ENCODE results near the gene LRP2. TPM values are rescaled to one million over a fixed set of nuclear protein-coding genes. Genes with fewer than 3 reads are reported as not detected.

LRP2 gene
- polyA plus RNA-seq, 1 of the 3 experiments (the other 2 are of a cell fraction): not detected

DNA sequence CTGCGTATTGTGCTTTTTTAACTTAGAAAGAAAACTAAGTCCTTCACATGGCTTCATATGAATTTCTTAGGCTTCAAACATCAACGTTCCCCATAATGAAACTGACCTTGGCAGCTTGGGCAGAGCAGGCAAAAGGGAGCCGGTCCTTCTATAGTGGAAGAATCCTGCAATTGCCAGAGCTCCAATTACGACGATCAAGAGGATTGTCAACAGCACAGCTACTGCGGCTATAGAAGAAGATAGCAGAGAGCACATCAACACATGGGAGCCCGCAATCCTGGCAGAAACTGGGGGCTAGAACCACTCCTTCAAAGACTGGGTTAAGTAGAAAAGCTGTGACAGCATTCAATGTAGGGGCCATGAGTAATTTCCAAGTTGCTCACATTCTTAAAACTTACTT, 223.2 kb downstream of the LRP2 start:
- TF ChIP-seq, protein P1, sequence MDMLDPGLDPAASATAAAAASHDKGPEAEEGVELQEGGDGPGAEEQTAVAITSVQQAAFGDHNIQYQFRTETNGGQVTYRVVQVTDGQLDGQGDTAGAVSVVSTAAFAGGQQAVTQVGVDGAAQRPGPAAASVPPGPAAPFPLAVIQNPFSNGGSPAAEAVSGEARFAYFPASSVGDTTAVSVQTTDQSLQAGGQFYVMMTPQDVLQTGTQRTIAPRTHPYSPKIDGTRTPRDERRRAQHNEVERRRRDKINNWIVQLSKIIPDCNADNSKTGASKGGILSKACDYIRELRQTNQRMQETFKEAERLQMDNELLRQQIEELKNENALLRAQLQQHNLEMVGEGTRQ (IDR thresholded peaks at IDR 0.05; ENCODE audit: borderline replicate concordance, low read depth, low read length): no peak
- no peak for TF ChIP-seq ZBTB33 (IDR thresholded peaks at IDR 0.05; ENCODE audit: borderline replicate concordance, low read depth)
- no peak for TF ChIP-seq RAD21 (IDR thresholded peaks at IDR 0.05; ENCODE audit: low read length)
- TF ChIP-seq JUND (IDR thresholded peaks at IDR 0.05): no peak
- no peak for TF ChIP-seq NRF1 (IDR thresholded peaks at IDR 0.05; ENCODE audit: low read depth, low read length)
- TF ChIP-seq RFX5 (IDR thresholded peaks at IDR 0.05; ENCODE audit: low read length): no peak
- H3K79me2 ChIP-seq (ENCODE audit: insufficient read depth): no peaks in the 10 kb centered on the region
- DNase-seq: no peak
- no peaks in the 10 kb centered on the region for H4K20me1 ChIP-seq (ENCODE audit: insufficient read depth)
- no peak overlapping the region for H3K4me3 ChIP-seq (ENCODE audit: low read depth in 2 of 2, low read length in 1 of 2)
- ChIA-PET CTCF (interaction anchor here (1.0 to 8.4 kb wide), 7 partner anchors 10 to 179 kb away, joined by 3 to 94 read pairs (median 6); no protein-coding TSS in a partner anchor), POLR2A (no interaction called here)
- no peaks in the 10 kb centered on the region for H3K36me3 ChIP-seq (replicated peaks in 1 of 2; ENCODE audit: control insufficient read depth in 1 of 2, insufficient read depth in 2 of 2, low read length in 1 of 2)
- 77% methylated on average over 7 of the region's 7 CpGs for WGBS (ENCODE audit: low lambda C conversion rate)
- H2AFZ ChIP-seq (ENCODE audit: low read depth): no peak overlapping the region
- H3K4me2 ChIP-seq: no peak overlapping the region
- no peaks in the 10 kb centered on the region for H3F3A ChIP-seq (replicated peaks; ENCODE audit: insufficient read depth)
- no peak overlapping the region for H3K9ac ChIP-seq
- no peak overlapping the region for H3K27ac ChIP-seq (ENCODE audit: low read depth in 2 of 2, low read length in 1 of 2)
- H3K27me3 ChIP-seq (ENCODE audit: insufficient read depth): no peaks in the 10 kb centered on the region
- H3K4me1 ChIP-seq (ENCODE audit: control insufficient read depth in 1 of 2, insufficient read depth in 2 of 2, low read depth in 1 of 2, low read length in 1 of 2): no peaks in the 10 kb centered on the region
- H3K9me2 ChIP-seq: no peaks in the 10 kb centered on the region
- H3K9me3 ChIP-seq: no peaks in the 10 kb centered on the region

- Histone ChIP-seq H3K27ac (ENCODE audit: low read depth in 2 of 2, low read length in 1 of 2) (no peak overlapping the region), H3K4me1 (ENCODE audit: control insufficient read depth in 1 of 2, insufficient read depth in 2 of 2, low read depth in 1 of 2, low read length in 1 of 2) (no peaks in the 10 kb centered on the region), H2AFZ (ENCODE audit: low read depth) (no peak overlapping the region), H3K4me2 (no peak overlapping the region), H3K9me2 (no peaks in the 10 kb centered on the region), H3K79me2 (ENCODE audit: insufficient read depth) (no peaks in the 10 kb centered on the region), H3K36me3 (replicated peaks in 1 of 2; ENCODE audit: control insufficient read depth in 1 of 2, insufficient read depth in 2 of 2, low read length in 1 of 2) (no peaks in the 10 kb centered on the region), H3K9me3 (no peaks in the 10 kb centered on the region), H3K27me3 (ENCODE audit: insufficient read depth) (no peaks in the 10 kb centered on the region), H3K9ac (no peak overlapping the region), H3K4me3 (ENCODE audit: low read depth in 2 of 2, low read length in 1 of 2) (no peak overlapping the region), H4K20me1 (ENCODE audit: insufficient read depth) (no peaks in the 10 kb centered on the region), H3F3A (replicated peaks; ENCODE audit: insufficient read depth) (no peaks in the 10 kb centered on the region)
- WGBS (ENCODE audit: low lambda C conversion rate): 66% methylated on average over 2 of the region's 2 CpGs
- TF ChIP-seq NRF1 (IDR thresholded peaks at IDR 0.05; ENCODE audit: low read depth, low read length) (no peak), FOSL2 (IDR thresholded peaks at IDR 0.05; ENCODE audit: borderline replicate concordance, low read depth) (no peak), EZH2phosphoT487 (IDR thresholded peaks at IDR 0.05; ENCODE audit: borderline replicate concordance, low read depth) (no peak), MEF2A (IDR thresholded peaks at IDR 0.05; ENCODE audit: borderline replicate concordance, low read depth) (no peak), ZBTB33 (IDR thresholded peaks at IDR 0.05; ENCODE audit: borderline replicate concordance, low read depth) (no peak), GABPA (IDR thresholded peaks at IDR 0.05; ENCODE audit: low read depth) (no peak), GATA2 (CRISPR knock-in tag; IDR thresholded peaks at IDR 0.05) (no peak), JUND (IDR thresholded peaks at IDR 0.05) (no peak)
- TF ChIP-seq, protein P2, sequence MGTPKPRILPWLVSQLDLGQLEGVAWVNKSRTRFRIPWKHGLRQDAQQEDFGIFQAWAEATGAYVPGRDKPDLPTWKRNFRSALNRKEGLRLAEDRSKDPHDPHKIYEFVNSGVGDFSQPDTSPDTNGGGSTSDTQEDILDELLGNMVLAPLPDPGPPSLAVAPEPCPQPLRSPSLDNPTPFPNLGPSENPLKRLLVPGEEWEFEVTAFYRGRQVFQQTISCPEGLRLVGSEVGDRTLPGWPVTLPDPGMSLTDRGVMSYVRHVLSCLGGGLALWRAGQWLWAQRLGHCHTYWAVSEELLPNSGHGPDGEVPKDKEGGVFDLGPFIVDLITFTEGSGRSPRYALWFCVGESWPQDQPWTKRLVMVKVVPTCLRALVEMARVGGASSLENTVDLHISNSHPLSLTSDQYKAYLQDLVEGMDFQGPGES (IDR thresholded peaks at IDR 0.05; ENCODE audit: low read depth, low read length): no peak
- ChIA-PET CTCF (interaction anchor here (1.6 to 8.4 kb wide), 3 partner anchors 12 to 84 kb away, joined by 6 to 94 read pairs (median 7); no protein-coding TSS in a partner anchor), POLR2A (no interaction called here)
- DNase-seq: no peak
Measured at GRCh38 chr2:169137924-169138323, 224.4 kb downstream of the LRP2 start.
